IPS DF 4.7 (cell line): ENCODE measurements around the gene ATRNL1.
"Not testable (repeated sequence)": the region's sequence is repeated elsewhere in the genome, so short reads cannot be mapped to it uniquely, and the experiment has no call there.

Source experiments
- DNase-seq: peaks from one replicate; pipeline ENCODE4 v3.0.0-alpha.2; 2013; ENCODE audit warnings: low spot score; ENCODE audit errors: extremely low read depth

Gene ATRNL1

DNA sequence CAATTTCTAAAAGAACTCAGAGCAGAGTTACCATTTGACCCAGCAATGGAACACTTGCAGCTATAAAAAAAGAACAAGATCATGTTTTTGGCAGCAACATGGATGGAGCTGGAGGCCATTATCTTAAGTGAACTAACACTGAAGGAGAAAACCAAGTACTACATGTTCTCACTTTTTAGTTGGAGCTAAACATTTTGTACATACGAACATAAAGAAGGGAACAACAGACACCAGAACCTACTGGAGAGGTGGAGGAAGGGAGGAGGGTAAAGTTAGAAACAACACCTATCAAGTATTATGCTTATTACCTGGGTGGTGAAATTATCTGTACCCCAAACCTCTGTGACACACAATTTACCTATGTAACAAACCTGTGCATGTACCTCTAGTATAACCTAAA lies 329.5 kb downstream of the ATRNL1 start:
- no peak for DNase-seq

DNA sequence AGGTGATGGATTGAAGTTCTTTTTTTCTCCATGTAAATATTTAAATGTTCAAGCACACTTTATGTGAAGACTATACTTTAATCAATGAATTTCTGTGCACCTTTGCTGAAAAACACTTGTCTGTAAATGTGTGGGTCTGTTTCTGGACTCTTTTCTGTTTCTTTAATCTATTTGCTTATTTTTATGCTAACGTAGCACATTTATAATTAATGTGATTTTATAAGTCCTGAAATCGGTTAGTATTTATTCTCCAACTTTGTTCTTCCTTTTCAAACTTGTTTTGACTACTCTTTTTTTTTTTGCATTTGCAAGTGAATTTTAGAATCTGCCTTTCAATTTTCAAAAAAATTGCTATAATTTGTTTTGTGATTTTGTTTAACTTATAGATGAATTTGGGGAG lies 334.4 kb downstream of the ATRNL1 start:
- DNase-seq = no peak

DNA sequence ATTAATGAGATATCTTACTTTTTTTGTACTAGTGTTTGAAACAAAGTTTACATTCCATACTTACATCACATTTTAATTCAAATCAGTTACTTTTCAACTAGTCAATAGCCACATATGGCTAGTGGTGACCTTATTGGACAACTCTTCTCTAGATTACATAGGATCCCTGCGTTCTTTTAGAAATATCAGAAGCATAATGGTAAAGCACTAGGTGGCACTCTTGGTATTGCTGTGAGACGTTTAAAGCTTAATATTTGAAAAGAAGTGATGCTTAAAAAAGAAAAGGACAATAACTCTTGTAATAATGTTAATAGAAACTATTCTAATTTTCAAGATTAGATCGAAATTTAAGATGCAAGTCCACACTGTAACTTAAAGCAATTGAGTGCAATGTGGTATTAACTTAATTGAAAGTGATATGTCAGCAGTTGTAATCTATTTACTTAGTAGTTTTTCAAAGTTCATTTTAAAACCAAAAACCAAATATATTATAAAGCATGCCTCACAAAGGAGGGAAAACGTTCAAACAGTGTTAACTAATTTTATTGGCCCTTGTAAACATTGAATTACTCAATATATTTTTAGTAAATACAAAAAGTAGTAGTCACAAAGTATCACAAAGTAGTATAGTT lies 339.1 kb downstream of the ATRNL1 start:
- DNase-seq = no peak

DNA sequence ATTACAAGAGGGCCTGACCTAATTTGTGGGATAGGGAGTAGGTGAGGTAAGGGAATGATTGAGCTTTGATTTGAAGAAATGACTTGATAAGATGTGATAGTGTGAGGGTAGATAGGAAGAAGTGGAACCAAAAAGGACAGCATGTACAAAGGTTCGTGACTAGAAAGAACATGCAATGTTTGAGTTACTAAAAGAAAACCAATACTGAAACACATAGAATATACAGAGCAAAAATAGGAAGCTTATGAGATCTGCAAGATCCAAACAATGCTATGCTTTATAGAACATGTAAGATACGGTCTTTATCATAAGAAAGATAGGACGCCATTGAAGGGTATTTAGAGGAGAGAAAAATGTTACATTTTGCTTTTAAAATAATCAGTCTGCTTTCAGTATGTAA lies 343.8 kb downstream of the ATRNL1 start:
- no peak for DNase-seq

DNA sequence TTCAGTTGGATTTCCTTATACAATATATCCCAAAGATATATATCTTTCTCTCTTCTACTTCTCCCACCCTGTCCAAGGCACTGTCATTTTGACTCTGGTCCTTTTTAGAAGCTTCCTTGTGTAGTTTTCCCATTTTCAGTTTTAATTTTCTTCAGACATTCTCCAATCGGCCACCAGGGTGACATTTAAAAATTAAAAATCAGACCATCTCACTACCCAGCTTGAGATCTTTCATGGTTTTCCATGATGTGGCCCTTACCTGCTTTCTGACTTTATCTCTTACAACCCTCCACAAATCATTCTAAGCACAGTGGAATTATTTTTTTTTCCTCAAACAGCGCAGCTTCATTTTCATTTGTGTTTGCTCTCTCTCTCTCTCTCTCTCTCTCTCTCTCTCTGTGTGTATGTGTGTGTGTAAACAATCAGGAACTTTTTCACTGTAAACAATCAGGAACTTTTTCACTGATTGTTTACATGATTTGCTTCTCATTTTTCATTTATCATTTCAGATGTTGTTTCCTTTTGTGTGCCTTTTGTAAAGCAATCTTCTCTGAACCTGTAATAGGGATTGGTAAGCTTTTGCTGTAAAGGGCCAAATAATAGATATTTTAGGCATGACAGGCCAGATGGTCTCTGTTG lies 348.9 kb downstream of the ATRNL1 start:
- no peak for DNase-seq

GRCh38 chr10:115456812-115457211 lies 363.6 kb downstream of the ATRNL1 start:
- DNase-seq = no peak

GRCh38 chr10:115483294-115483693 lies 390.1 kb downstream of the ATRNL1 start:
- no peak for DNase-seq

GRCh38 chr10:115491526-115492140 lies 398.5 kb downstream of the ATRNL1 start:
- no peak for DNase-seq

- DNase-seq = no peak
Measured at GRCh38 chr10:115503546-115503945, 410.4 kb downstream of the ATRNL1 start.

DNA sequence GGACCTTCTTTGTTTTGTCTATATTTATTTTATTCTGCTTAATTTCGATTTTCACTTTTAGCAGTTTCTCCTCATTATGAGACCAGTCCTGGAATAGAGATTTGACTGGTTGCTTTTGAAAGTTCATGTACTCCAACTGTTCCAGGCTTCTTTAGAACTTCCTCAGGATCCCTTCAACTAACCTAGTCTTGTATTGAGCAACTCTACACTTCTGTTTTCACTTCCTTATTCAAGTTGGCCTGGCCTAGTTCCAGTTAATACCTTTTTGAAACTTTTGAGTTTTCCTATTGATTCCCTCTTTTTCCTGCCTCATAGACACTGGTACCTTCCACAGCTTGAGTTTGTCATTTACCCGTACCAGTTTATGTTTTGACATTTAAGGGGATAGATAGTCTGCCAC lies 421.7 kb downstream of the ATRNL1 start:
- DNase-seq = no peak

- no peak for DNase-seq
Measured at GRCh38 chr10:115525141-115525540, 432.0 kb downstream of the ATRNL1 start.

- not testable (repeated sequence) for DNase-seq
Measured at GRCh38 chr10:115527682-115528081, 434.5 kb downstream of the ATRNL1 start.

- not testable (repeated sequence) for DNase-seq
Measured at GRCh38 chr10:115536401-115536800, 443.2 kb downstream of the ATRNL1 start.

DNA sequence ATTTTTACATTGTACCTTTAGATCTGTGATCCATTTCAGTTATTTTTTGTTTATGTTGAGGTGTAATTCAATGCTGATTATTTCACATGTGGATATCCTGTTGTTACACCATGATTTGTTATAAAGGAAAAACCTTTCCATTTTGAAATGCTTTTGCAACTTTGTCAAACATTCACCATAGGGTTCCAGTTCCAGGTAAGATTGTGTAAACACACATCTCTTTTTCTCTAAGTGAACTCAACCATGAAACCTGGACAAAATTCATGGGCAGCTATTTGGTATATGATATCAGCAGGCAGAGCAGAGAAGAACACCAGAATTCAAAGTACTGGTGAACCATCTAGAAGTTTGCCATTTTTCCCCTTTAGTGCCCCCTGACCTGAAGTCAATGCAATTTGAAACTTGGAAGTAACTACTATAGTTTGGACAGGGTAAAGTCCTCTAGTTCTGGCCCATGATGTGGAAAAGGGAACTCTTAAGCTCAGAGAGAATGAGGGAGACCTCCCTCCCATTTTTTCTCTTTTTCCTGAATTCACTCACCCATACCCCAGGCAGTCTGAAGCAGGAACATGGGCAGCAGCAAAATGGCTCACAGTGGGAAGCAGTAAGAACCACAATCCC lies 446.1 kb downstream of the ATRNL1 start:
- DNase-seq = no peak

- DNase-seq = no peak
Measured at GRCh38 chr10:115555887-115556402, 462.8 kb downstream of the ATRNL1 start.

DNA sequence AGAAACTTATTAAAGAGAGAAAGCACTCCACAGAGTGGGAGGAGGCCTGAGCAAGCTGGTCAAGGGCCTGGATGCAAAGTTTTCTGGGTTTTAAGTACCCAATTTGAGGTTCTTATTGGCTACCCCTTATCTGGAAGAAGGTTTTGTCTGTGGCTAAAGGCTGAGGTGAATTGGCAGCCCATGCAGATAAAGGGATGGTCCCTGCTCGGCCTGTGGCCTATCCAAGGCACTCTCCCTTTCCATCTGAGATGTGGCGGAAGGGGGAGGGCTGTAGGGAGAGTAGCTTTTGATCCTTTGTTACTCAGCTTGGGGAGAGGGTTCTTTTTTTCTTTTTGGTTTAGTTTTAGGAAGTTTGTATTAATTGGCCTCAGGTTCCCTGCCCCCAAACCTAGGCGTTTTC lies 465.1 kb downstream of the ATRNL1 start:
- no peak for DNase-seq

DNA sequence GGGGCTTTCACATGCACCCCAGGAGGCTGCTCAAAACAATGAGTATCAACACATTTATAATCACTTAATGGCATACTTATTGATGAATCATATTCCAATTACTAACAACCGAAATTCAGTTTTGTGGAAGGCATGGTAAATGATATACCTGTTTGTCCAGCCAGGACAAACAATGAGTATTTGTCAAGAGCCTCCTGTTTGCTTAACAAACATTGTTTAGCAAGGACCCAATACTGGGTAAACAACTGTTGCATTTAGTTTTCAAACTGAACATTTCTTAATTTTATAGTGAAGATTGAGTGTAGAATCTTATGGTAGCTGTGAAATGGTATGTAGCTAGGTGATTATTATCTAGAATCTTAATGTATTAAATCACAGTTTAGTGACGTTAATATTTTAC lies 473.7 kb downstream of the ATRNL1 start:
- DNase-seq = no peak

DNA sequence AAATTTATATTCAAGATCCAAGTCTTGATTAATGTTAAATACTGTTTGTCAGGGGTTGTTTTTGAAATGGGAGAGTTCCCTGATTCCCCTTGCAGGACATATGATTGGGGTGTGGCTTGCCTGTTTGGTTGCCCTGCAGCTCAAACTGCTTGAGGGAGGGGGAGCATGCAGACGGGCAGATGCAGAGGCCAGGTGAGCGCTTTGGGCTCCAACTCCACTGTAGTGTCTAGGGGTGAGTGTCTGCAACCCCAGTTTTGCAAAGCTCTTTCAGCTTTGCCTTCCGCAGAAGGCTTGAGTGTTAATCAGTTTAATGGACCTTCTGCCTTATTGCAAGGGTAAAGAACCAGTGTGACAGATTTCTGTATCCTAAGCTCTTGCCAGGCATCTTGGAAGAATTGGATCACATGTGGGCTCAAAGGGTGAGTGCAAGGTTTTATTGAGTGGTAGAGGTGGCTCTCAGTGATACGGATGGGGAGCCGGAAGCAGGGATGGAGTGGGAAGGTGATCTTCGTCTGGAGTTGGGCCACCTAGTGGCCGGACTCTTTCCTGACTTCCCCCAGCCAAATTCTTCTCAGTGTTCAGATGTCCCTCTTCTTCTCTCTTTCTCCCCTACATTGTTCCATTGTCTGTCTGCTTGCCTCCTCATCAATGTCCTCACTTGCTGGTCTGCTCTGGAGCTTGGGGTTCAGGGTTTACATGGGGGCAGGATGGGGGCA lies 479.7 kb downstream of the ATRNL1 start:
- DNase-seq = peak; percentile 53

DNA sequence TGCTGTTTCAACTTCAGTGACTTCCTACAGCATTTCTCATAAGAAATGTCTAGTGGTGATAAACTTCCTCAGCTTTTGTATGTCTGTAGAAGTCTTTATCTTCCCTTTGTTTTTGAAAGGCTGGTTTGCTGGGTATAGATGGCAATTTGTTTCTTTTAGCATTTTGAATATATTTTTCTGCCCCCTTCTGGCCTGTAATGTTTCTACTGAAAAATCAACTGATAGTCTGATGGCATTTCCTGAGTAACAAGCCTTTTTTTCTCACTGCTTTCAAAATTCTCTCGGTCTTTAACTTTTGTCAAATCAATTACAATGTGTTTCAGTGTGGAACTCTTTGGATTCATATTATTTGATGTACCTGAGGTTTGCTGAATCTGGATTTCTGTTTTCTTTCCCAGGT lies 487.1 kb downstream of the ATRNL1 start:
- no peak for DNase-seq

DNA sequence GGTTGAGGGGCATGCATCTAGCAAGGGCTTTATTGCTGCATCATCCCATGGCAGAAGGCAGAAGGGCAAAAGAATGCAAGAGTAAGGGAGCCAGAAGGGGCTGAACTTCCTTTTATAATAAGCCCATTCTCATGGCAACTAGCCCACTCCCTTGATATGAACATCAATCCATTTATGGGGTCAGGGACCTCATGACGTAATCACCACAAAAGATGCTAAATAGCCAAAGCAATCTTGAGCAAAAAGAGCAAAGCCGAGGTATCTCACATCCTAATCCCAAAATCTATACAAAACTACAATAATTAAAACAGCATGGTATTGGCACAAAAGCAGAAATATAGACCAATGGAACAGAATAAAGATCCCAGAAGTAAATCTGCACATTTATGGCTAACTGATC lies 499.9 kb downstream of the ATRNL1 start:
- DNase-seq = no peak

DNA sequence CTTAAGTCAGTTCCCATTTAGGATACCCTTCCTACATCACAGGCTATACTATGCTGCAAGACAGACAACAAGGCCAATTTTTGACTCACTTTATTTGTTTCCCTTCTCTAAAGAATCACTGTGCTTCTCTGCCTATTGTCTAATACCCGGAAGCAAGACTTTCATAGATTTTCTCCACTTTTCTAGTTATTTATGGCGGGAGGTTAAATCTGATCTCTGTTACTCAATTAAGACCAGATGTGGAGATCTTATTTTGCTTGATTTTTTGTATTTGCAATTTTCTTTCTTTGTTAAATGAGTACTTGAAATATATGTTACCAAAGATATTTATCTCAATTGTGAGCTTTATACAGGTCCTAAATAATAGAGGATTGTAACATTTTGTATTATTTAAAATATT lies 511.5 kb downstream of the ATRNL1 start:
- DNase-seq = no peak

DNA sequence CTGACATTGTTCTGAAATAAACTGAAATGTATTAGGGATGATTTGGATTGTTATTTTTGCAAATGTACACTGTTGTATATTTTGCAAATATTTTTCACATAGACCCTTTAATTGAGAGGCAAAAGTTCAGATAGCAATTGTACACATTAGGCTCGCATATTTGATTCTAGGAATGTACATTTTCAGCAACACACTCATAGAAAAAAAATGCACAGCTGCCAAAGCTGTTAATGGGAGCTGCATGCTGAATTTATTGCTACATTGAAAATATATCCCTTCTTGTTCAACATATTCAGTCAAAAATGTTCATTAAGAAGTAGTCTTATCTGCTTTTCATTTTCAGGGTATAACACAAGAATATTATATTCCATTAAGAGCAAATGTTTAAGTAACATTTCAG lies 512.9 kb downstream of the ATRNL1 start:
- DNase-seq = no peak
